GM23338 (cell line): ENCODE measurements around the gene EMD. TPM values are rescaled to one million over a fixed set of nuclear protein-coding genes. Genes with fewer than 3 reads are reported as not detected.

Source experiments
- ATAC-seq: fragments of 200-7000 bp; cut with Tn5 transposase; 3 replicates; pipeline ENCODE4 v1.9.1; 2020
- DNase-seq: peaks from one replicate; pipeline ENCODE4 v3.0.0-alpha.2; 2015; ENCODE audit warnings: low spot score
- H2AFZ ChIP-seq: fragments of 200-600 bp; sonication (generic); 2 replicates; pipeline ENCODE4 v1.8.0; 2016; ENCODE audit warnings: antibody characterized with exemption, mild to moderate bottlenecking, moderate library complexity
- H3F3A ChIP-seq: fragments of 200-600 bp; sonication (generic); replicated peaks from 2 replicates; pipeline ENCODE4 v1.8.0; 2017; ENCODE audit warnings: antibody characterized with exemption, mixed run types, low read depth
- H3K27ac ChIP-seq: fragments of 200-600 bp; sonication (generic); 2 replicates; pipeline ENCODE4 v1.6.1; 2016; ENCODE audit warnings: low read depth
- H3K27me3 ChIP-seq: fragments of 200-600 bp; sonication (generic); 2 replicates; pipeline ENCODE4 v1.8.0; 2016; ENCODE audit warnings: mild to moderate bottlenecking, mixed run types, moderate library complexity; ENCODE audit not compliant: insufficient read depth
- H3K36me3 ChIP-seq: fragments of 200-600 bp; sonication (generic); 2 replicates; pipeline ENCODE4 v1.8.0; 2016; ENCODE audit warnings: mild to moderate bottlenecking; ENCODE audit not compliant: insufficient read depth
- H3K4me1 ChIP-seq: fragments of 200-600 bp; sonication (generic); 2 replicates; pipeline ENCODE4 v1.8.0; 2016; ENCODE audit warnings: mild to moderate bottlenecking, moderate library complexity; ENCODE audit not compliant: insufficient read depth
- H3K4me2 ChIP-seq: fragments of 200-600 bp; sonication (generic); 2 replicates; pipeline ENCODE4 v1.7.1; 2017; ENCODE audit warnings: mixed run types
- H3K4me3 ChIP-seq: fragments of 200-600 bp; sonication (generic); 2 replicates; pipeline ENCODE4 v1.6.1; 2016; ENCODE audit warnings: mixed run types
- H3K79me2 ChIP-seq: fragments of 200-600 bp; sonication (generic); replicated peaks from 2 replicates; pipeline ENCODE4 v1.8.0; 2017; ENCODE audit warnings: mild to moderate bottlenecking; ENCODE audit not compliant: insufficient read depth
- H3K9me2 ChIP-seq: fragments of 200-600 bp; sonication (generic); 2 replicates; pipeline ENCODE4 v1.8.0; 2017; ENCODE audit not compliant: insufficient read depth
- H4K20me1 ChIP-seq: fragments of 200-600 bp; sonication (generic); replicated peaks from 2 replicates; pipeline ENCODE4 v1.8.0; 2017; ENCODE audit warnings: mild to moderate bottlenecking; ENCODE audit not compliant: insufficient read depth
- H3K27ac Mint-ChIP-seq: 2 replicates; pipeline ENCODE4 v1.8.0; 2020; ENCODE audit warnings: inconsistent platforms, mild to moderate bottlenecking, moderate library complexity, mixed read lengths
- H3K27me3 Mint-ChIP-seq: 3 replicates; pipeline ENCODE4 v1.8.0; 2022; ENCODE audit warnings: low read depth, mild to moderate bottlenecking, moderate library complexity, mixed read lengths, inconsistent platforms; ENCODE audit not compliant: insufficient read depth, poor library complexity
- H3K36me3 Mint-ChIP-seq: 3 replicates; pipeline ENCODE4 v1.8.0; 2021; ENCODE audit warnings: low read depth, mild to moderate bottlenecking, inconsistent platforms, moderate library complexity, mixed read lengths
- H3K4me1 Mint-ChIP-seq: 3 replicates; pipeline ENCODE4 v1.8.0; 2020; ENCODE audit warnings: mild to moderate bottlenecking, inconsistent platforms, mixed read lengths
- H3K4me3 Mint-ChIP-seq: 3 replicates; pipeline ENCODE4 v1.8.0; 2021; ENCODE audit warnings: moderate library complexity, mild to moderate bottlenecking, inconsistent platforms, mixed read lengths
- H3K9me3 Mint-ChIP-seq: 3 replicates; pipeline ENCODE4 v1.8.0; 2020; ENCODE audit warnings: moderate library complexity, mild to moderate bottlenecking, inconsistent platforms, mixed read lengths
- CREB1 ChIP-seq: fragments of 250-450 bp; sonication (Bioruptor Pico); IDR thresholded peaks from 2 replicates; pipeline ENCODE4 v1.5.0; 2020; ENCODE audit warnings: low read depth, mild to moderate bottlenecking, moderate library complexity
- EZH2 ChIP-seq: fragments of 200-600 bp; sonication (generic); IDR thresholded peaks from one replicate; pipeline ENCODE4 v1.8.0; 2017; ENCODE audit warnings: antibody characterized with exemption, mild to moderate bottlenecking, low read depth; ENCODE audit not compliant: unreplicated experiment
- EZH2phosphoT487 ChIP-seq: fragments of 200-600 bp; sonication (generic); IDR thresholded peaks from one replicate; pipeline ENCODE4 v1.8.1; 2018; ENCODE audit warnings: antibody characterized with exemption; ENCODE audit not compliant: unreplicated experiment
- JUNB ChIP-seq: IDR thresholded peaks from one replicate; pipeline ENCODE4 v1.6.1; 2016; ENCODE audit warnings: antibody characterized with exemption; ENCODE audit not compliant: unreplicated experiment
- NANOG ChIP-seq: IDR thresholded peaks from 2 replicates; pipeline ENCODE4 v1.6.1; 2016; ENCODE audit warnings: antibody characterized with exemption, borderline replicate concordance
- POLR2AphosphoS5 ChIP-seq: IDR thresholded peaks from 2 replicates; pipeline ENCODE4 v1.6.1; 2016; ENCODE audit warnings: antibody characterized with exemption, low read depth
- STAT1 ChIP-seq: IDR thresholded peaks from one replicate; pipeline ENCODE4 v1.6.1; 2016; ENCODE audit warnings: antibody characterized with exemption; ENCODE audit not compliant: unreplicated experiment
- ZNF114 ChIP-seq: fragments of 250-450 bp; sonication (Bioruptor Pico); IDR thresholded peaks from 2 replicates; pipeline ENCODE4 v1.5.0; 2020; ENCODE audit warnings: mild to moderate bottlenecking, moderate library complexity
- ZNF331 ChIP-seq: fragments of 250-450 bp; sonication (Bioruptor Pico); IDR thresholded peaks from 2 replicates; pipeline ENCODE4 v1.5.0; 2020; ENCODE audit warnings: low read depth, mild to moderate bottlenecking, moderate library complexity
- polyA plus RNA-seq: library from polyadenylated mRNA; unstranded; fragments of >200 nt; fragmentation: Nextera tagmentation; extraction: Ambion mirVana; gene quantifications from 2 replicates; pipeline ENCODE4 v1.2.1, GENCODE V29; 2016
- total RNA-seq: library from RNA; depleted of rRNA; stranded (reverse); fragments of >200 nt; shearing (Covaris generic); gene quantifications from 2 replicates; pipeline ENCODE4 v1.2.3, GENCODE V29; 2014
- TF ChIP-seq, protein P1 (sequence below), 2 experiments: fragments of 200-600 bp in 1 of 2; sonication (generic) in 1 of 2; conservative IDR thresholded peaks; 2 replicates each; pipeline versions ENCODE4 v1.5.1 to v1.6.1; 2016 to 2017; ENCODE audit warnings: antibody characterized with exemption in 2 of 2, low read depth in 2 of 2, mild to moderate bottlenecking in 2 of 2, moderate library complexity in 1 of 2
- TF ChIP-seq, protein P2 (sequence below): IDR thresholded peaks from 2 replicates; pipeline ENCODE4 v1.6.1; 2016; ENCODE audit warnings: antibody characterized with exemption
- TF ChIP-seq, protein P3 (sequence below): IDR thresholded peaks from one replicate; pipeline ENCODE4 v1.6.1; 2018; ENCODE audit warnings: antibody characterized with exemption; ENCODE audit not compliant: unreplicated experiment
- TF ChIP-seq, protein P4 (sequence below): fragments of 250-450 bp; sonication (Bioruptor Pico); IDR thresholded peaks from 2 replicates; pipeline ENCODE4 v1.5.0; 2020; ENCODE audit warnings: mild to moderate bottlenecking, moderate library complexity

The EMD gene
- total and polyA plus RNA-seq, 2 experiments from 2014 or later = 74.2 to 78.6 TPM

DNA sequence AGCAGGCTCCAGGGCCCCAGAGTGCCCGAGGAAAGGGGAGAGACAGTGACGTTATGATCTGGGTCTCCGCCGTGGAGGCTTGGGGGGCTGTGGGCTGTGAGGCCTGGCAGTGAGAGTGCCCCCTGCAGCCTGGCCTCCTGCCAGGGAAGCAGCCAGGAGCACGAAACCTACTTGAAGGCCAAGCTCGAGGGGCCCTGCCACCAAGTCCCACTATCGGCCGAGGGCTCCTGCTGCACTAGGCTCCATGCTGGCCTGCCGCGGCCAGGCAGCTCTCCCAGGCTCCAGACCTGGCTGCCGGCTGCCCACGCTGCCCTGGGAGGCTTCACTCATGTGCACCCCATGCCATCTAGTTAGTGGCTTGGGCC, 23.3 kb upstream of the EMD start (continued):
- TF ChIP-seq NANOG (no peak), CREB1 (CRISPR knock-in tag) (no peak), STAT1 (no peak), EZH2 (no peak), ZNF114 (CRISPR knock-in tag) (no peak), JUNB (no peak), ZNF331 (CRISPR knock-in tag) (no peak)
- TF ChIP-seq, protein P1, sequence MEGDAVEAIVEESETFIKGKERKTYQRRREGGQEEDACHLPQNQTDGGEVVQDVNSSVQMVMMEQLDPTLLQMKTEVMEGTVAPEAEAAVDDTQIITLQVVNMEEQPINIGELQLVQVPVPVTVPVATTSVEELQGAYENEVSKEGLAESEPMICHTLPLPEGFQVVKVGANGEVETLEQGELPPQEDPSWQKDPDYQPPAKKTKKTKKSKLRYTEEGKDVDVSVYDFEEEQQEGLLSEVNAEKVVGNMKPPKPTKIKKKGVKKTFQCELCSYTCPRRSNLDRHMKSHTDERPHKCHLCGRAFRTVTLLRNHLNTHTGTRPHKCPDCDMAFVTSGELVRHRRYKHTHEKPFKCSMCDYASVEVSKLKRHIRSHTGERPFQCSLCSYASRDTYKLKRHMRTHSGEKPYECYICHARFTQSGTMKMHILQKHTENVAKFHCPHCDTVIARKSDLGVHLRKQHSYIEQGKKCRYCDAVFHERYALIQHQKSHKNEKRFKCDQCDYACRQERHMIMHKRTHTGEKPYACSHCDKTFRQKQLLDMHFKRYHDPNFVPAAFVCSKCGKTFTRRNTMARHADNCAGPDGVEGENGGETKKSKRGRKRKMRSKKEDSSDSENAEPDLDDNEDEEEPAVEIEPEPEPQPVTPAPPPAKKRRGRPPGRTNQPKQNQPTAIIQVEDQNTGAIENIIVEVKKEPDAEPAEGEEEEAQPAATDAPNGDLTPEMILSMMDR (conservative IDR thresholded peaks at IDR 0.05; ENCODE audit: low read depth in 2 of 2) = no peak
- TF ChIP-seq, protein P2, sequence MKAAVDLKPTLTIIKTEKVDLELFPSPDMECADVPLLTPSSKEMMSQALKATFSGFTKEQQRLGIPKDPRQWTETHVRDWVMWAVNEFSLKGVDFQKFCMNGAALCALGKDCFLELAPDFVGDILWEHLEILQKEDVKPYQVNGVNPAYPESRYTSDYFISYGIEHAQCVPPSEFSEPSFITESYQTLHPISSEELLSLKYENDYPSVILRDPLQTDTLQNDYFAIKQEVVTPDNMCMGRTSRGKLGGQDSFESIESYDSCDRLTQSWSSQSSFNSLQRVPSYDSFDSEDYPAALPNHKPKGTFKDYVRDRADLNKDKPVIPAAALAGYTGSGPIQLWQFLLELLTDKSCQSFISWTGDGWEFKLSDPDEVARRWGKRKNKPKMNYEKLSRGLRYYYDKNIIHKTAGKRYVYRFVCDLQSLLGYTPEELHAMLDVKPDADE = no peak
- TF ChIP-seq, protein P3, sequence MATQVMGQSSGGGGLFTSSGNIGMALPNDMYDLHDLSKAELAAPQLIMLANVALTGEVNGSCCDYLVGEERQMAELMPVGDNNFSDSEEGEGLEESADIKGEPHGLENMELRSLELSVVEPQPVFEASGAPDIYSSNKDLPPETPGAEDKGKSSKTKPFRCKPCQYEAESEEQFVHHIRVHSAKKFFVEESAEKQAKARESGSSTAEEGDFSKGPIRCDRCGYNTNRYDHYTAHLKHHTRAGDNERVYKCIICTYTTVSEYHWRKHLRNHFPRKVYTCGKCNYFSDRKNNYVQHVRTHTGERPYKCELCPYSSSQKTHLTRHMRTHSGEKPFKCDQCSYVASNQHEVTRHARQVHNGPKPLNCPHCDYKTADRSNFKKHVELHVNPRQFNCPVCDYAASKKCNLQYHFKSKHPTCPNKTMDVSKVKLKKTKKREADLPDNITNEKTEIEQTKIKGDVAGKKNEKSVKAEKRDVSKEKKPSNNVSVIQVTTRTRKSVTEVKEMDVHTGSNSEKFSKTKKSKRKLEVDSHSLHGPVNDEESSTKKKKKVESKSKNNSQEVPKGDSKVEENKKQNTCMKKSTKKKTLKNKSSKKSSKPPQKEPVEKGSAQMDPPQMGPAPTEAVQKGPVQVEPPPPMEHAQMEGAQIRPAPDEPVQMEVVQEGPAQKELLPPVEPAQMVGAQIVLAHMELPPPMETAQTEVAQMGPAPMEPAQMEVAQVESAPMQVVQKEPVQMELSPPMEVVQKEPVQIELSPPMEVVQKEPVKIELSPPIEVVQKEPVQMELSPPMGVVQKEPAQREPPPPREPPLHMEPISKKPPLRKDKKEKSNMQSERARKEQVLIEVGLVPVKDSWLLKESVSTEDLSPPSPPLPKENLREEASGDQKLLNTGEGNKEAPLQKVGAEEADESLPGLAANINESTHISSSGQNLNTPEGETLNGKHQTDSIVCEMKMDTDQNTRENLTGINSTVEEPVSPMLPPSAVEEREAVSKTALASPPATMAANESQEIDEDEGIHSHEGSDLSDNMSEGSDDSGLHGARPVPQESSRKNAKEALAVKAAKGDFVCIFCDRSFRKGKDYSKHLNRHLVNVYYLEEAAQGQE = no peak

DNA sequence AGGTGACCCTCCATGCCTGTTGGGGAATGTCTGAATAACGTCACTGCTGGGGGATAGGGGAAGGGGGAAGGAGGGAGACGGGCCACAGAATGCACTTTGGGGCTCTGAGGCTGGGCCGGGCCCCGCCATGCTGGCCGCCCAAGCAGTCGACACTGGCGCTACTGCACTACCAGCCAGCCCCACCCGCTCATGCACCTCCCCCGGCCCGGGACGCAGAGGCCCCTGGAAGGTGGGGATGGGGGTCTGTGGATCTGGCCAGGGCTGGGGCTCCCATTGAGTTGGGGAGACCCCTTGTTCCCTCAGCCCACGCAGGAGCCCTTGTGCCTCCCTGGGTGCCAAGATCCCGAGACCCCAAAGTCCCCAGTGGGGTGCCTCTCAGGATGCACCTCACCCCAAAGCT, 22.5 kb upstream of the EMD start:
- Histone ChIP-seq H2AFZ (no peak overlapping the region), H3K27me3 (no peaks in the 10 kb centered on the region), H3F3A (peaks cover 6% of the 10 kb centered on the region), H3K4me1 (no peaks in the 10 kb centered on the region), H3K9me2 (no peaks in the 10 kb centered on the region), H3K4me3 (no peak overlapping the region), H3K4me2 (no peak overlapping the region), H3K36me3 (peaks cover 21% of the 10 kb centered on the region), H3K79me2 (0 out of 2 replicates have a peak, but pooled peaks cover under 1% of the 10 kb centered on the region), H3K27ac (no peak overlapping the region), H4K20me1 (no peaks in the 10 kb centered on the region)
- H3K4me3 Mint-ChIP-seq = no peak overlapping the region
- no peaks in the 10 kb centered on the region; the same call in 2 of the 3 replicates for H3K9me3 Mint-ChIP-seq
- peaks cover 72% of the 10 kb centered on the region for H3K36me3 Mint-ChIP-seq
- H3K27ac Mint-ChIP-seq = peak overlapping the region; percentile 31; the same call in 1 of the 2 replicates
- ATAC-seq (no peak), DNase-seq (no peak)
- peaks cover 5% of the 10 kb centered on the region for H3K27me3 Mint-ChIP-seq
- no peaks in the 10 kb centered on the region; the same call in 2 of the 3 replicates for H3K4me1 Mint-ChIP-seq
- TF ChIP-seq, protein P4, sequence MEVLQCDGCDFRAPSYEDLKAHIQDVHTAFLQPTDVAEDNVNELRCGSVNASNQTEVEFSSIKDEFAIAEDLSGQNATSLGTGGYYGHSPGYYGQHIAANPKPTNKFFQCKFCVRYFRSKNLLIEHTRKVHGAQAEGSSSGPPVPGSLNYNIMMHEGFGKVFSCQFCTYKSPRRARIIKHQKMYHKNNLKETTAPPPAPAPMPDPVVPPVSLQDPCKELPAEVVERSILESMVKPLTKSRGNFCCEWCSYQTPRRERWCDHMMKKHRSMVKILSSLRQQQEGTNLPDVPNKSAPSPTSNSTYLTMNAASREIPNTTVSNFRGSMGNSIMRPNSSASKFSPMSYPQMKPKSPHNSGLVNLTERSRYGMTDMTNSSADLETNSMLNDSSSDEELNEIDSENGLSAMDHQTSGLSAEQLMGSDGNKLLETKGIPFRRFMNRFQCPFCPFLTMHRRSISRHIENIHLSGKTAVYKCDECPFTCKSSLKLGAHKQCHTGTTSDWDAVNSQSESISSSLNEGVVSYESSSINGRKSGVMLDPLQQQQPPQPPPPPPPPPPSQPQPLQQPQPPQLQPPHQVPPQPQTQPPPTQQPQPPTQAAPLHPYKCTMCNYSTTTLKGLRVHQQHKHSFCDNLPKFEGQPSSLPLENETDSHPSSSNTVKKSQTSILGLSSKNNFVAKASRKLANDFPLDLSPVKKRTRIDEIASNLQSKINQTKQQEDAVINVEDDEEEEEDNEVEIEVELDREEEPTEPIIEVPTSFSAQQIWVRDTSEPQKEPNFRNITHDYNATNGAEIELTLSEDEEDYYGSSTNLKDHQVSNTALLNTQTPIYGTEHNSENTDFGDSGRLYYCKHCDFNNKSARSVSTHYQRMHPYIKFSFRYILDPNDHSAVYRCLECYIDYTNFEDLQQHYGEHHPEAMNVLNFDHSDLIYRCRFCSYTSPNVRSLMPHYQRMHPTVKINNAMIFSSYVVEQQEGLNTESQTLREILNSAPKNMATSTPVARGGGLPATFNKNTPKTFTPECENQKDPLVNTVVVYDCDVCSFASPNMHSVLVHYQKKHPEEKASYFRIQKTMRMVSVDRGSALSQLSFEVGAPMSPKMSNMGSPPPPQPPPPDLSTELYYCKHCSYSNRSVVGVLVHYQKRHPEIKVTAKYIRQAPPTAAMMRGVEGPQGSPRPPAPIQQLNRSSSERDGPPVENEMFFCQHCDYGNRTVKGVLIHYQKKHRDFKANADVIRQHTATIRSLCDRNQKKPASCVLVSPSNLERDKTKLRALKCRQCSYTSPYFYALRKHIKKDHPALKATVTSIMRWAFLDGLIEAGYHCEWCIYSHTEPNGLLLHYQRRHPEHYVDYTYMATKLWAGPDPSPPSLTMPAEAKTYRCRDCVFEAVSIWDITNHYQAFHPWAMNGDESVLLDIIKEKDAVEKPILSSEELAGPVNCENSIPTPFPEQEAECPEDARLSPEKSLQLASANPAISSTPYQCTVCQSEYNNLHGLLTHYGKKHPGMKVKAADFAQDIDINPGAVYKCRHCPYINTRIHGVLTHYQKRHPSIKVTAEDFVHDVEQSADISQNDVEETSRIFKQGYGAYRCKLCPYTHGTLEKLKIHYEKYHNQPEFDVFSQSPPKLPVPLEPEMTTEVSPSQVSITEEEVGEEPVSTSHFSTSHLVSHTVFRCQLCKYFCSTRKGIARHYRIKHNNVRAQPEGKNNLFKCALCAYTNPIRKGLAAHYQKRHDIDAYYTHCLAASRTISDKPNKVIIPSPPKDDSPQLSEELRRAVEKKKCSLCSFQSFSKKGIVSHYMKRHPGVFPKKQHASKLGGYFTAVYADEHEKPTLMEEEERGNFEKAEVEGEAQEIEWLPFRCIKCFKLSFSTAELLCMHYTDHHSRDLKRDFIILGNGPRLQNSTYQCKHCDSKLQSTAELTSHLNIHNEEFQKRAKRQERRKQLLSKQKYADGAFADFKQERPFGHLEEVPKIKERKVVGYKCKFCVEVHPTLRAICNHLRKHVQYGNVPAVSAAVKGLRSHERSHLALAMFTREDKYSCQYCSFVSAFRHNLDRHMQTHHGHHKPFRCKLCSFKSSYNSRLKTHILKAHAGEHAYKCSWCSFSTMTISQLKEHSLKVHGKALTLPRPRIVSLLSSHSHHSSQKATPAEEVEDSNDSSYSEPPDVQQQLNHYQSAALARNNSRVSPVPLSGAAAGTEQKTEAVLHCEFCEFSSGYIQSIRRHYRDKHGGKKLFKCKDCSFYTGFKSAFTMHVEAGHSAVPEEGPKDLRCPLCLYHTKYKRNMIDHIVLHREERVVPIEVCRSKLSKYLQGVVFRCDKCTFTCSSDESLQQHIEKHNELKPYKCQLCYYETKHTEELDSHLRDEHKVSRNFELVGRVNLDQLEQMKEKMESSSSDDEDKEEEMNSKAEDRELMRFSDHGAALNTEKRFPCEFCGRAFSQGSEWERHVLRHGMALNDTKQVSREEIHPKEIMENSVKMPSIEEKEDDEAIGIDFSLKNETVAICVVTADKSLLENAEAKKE (CRISPR knock-in tag) = no peak
- TF ChIP-seq POLR2AphosphoS5 (no peak), EZH2 (no peak), CREB1 (CRISPR knock-in tag) (no peak), NANOG (no peak), ZNF331 (CRISPR knock-in tag) (no peak), EZH2phosphoT487 (no peak)
